Activated CD4-positive, alpha-beta T cell treated with anti-CD3 and anti-CD28 coated beads, Interleukin-2, amount 10 ng/mL, durations not matched to agents 24 days and 14 days (primary cell): ENCODE measurements around the gene PCGF6. TPM values are rescaled to one million over a fixed set of nuclear protein-coding genes. Genes with fewer than 3 reads are reported as not detected.

Experiments
- DNase-seq: peaks from one replicate; pipeline ENCODE4 v3.0.0; 2022
- H3K27ac Mint-ChIP-seq: one replicate; pipeline ENCODE4 v1.8.0; 2022; ENCODE audit warnings: mild to moderate bottlenecking, mixed read lengths
- H3K27me3 Mint-ChIP-seq: one replicate; pipeline ENCODE4 v1.8.0; 2022; ENCODE audit warnings: mixed read lengths
- H3K36me3 Mint-ChIP-seq: one replicate; pipeline ENCODE4 v1.8.0; 2022; ENCODE audit warnings: low read depth, mild to moderate bottlenecking, mixed read lengths
- H3K4me1 Mint-ChIP-seq: one replicate; pipeline ENCODE4 v1.8.0; 2021; ENCODE audit warnings: mixed read lengths
- H3K4me3 Mint-ChIP-seq: one replicate; pipeline ENCODE4 v1.8.0; 2022; ENCODE audit warnings: mild to moderate bottlenecking, moderate library complexity, mixed read lengths
- H3K9me3 Mint-ChIP-seq: one replicate; pipeline ENCODE4 v1.8.0; 2021; ENCODE audit warnings: mixed read lengths
- intact Hi-C: fragments of 100-400 bp; cut with micrococcal nuclease; formaldehyde crosslinking; loops from one replicate; pipeline ENCODE4 v1.15.1; 2023
- total RNA-seq: library from RNA; stranded (reverse); gene quantifications from 2 replicates; pipeline ENCODE4 v1.2.3, GENCODE V29; 2022

PCGF6 gene
- total RNA-seq, 1 donor from 2014 or later, result 19.7 TPM

DNA sequence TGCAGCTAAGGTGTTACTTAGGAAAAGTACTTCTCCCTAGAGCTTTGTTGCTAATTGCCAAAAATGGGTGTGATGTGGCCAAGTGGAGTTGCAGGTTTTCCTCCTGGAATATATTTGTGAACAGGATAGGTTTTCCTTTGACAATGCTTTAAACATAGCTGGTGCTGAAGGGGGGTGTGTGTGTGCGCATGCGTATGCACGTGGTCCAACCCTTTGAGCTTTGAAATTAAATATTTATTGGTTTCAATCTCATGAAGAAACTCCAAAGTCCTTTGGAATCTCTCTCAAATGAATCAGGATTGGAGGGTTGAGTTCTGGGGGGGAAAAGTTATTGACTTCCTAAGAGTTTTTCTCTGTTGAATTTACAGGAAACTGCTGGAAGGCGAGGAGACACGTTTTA, 62.9 kb downstream of the PCGF6 start:
- no peak overlapping the region for H3K27ac Mint-ChIP-seq
- H3K4me1 Mint-ChIP-seq, result no peaks in the 10 kb centered on the region
- no peak overlapping the region for H3K4me3 Mint-ChIP-seq
- H3K27me3 Mint-ChIP-seq, result peaks cover 38% of the 10 kb centered on the region
- intact Hi-C loops, result no loop called here
- DNase-seq, result no peak
- no peaks in the 10 kb centered on the region for H3K36me3 Mint-ChIP-seq
- H3K9me3 Mint-ChIP-seq, result no peaks in the 10 kb centered on the region

DNA sequence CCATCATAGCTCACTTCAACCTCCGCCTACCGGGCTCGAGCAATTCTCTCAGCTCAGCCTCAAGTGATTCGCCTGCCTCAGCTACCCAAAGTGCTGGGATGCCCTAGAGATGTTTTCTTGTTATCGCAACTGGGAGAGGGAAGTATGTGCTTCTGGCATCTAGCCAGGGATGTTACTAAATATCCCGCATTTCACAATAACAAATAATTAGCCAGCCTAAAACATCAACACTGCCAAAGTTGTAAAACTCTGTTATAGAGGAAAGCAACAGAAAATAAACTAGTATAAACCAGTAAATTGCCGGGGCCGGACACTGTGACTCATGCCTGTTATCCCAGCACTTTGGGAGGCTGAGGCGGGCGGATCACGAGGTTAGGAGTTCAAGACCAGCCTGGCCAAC, 66.8 kb downstream of the PCGF6 start:
- H3K9me3 Mint-ChIP-seq, result peaks cover 4% of the 10 kb centered on the region

DNA sequence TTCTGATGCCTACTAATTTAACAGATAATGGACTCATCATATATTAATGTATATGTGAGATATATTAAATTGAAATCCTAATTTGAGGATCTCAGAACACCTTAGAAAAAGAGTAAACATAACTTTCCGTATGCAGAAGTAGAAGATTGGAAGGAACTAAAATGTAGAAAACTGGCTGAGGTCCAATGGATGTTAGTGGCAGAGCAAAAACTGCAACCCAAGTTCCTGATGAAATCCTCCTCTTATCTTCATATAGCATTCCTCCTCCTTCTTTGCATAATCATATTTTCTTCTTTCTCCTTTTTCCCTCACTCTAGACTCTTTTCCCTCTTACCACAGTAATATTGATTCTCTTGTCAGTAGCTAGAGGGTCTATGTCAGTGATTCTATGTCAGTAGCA, 68.0 kb downstream of the PCGF6 start:
- peaks cover 6% of the 10 kb centered on the region for H3K4me1 Mint-ChIP-seq

More for the DNA sequence above, 66.8 kb downstream of the PCGF6 start:
- H3K4me1 Mint-ChIP-seq, result peaks cover 2% of the 10 kb centered on the region
- peaks cover 53% of the 10 kb centered on the region for H3K27me3 Mint-ChIP-seq
- DNase-seq, result no peak
- intact Hi-C loops, result no loop called here
- no peak overlapping the region for H3K27ac Mint-ChIP-seq
- H3K36me3 Mint-ChIP-seq, result no peaks in the 10 kb centered on the region
- no peak overlapping the region for H3K4me3 Mint-ChIP-seq

DNA sequence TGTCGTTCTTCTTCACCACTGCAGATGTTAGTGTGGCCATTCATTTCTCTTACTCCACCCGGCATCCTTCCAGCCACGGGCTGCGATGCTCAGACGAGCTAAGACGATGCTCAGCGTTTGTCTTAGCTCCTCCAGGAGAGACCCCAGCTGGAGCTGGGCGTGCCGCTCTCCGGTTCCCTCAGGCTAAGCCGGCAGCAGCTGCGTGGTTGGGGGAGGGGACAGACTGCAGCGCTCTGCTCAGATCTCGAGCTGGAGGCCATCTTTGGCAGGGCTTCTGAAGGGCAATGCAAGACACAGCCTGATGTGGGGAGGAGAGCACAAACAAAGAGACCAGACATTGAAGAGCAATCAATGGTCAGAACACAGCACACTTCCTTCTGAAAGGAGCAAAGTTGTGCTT, 69.2 kb downstream of the PCGF6 start:
- Mint-ChIP-seq H3K4me3 (no peak overlapping the region), H3K9me3 (peaks cover 9% of the 10 kb centered on the region), H3K27me3 (peaks cover 57% of the 10 kb centered on the region), H3K36me3 (peaks cover 2% of the 10 kb centered on the region), H3K4me1 (peaks cover 7% of the 10 kb centered on the region), H3K27ac (no peak overlapping the region)
- DNase-seq, result no peak
- intact Hi-C loops, result no loop called here

More for the DNA sequence above, 68.0 kb downstream of the PCGF6 start:
- Mint-ChIP-seq H3K9me3 (peaks cover 9% of the 10 kb centered on the region), H3K27ac (no peak overlapping the region), H3K36me3 (peaks cover 2% of the 10 kb centered on the region), H3K27me3 (peaks cover 55% of the 10 kb centered on the region), H3K4me3 (no peak overlapping the region)
- intact Hi-C loops, result no loop called here
- no peak for DNase-seq

DNA sequence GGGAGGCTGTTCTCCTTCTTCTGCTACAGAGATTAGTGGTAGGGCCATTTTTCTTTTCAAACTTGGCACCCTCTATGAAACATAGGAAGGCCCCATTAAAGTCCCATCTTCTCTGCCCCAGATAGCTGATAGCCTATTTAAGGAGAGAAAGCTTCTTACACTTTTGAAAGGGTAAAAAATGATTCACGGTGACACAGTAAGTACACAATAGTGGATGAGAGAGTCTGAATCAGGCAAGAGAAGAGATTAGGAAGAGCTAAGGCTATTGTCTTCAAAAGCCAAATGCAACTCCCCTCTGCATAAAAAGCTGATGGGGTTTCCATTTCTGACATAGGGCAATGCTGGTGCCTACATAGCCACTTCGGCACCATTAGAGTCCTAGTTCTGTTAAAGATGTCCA, 70.4 kb downstream of the PCGF6 start:
- intact Hi-C loops, result no loop called here
- Mint-ChIP-seq H3K27ac (no peak overlapping the region), H3K4me3 (no peak overlapping the region)

GRCh38 chr10:103280031-103280430, 70.9 kb downstream of the PCGF6 start:
- H3K27ac Mint-ChIP-seq, result no peak overlapping the region
- peaks cover 2% of the 10 kb centered on the region for H3K36me3 Mint-ChIP-seq
- peaks cover 10% of the 10 kb centered on the region for H3K4me1 Mint-ChIP-seq
- intact Hi-C loops, result no loop called here
- DNase-seq, result no peak
- H3K27me3 Mint-ChIP-seq, result peaks cover 72% of the 10 kb centered on the region
- H3K4me3 Mint-ChIP-seq, result no peak overlapping the region
- H3K9me3 Mint-ChIP-seq, result peaks cover 9% of the 10 kb centered on the region

More for the DNA sequence above, 70.4 kb downstream of the PCGF6 start:
- no peak for DNase-seq
- Mint-ChIP-seq H3K27me3 (peaks cover 68% of the 10 kb centered on the region), H3K9me3 (peaks cover 9% of the 10 kb centered on the region), H3K4me1 (peaks cover 10% of the 10 kb centered on the region), H3K36me3 (peaks cover 2% of the 10 kb centered on the region)

DNA sequence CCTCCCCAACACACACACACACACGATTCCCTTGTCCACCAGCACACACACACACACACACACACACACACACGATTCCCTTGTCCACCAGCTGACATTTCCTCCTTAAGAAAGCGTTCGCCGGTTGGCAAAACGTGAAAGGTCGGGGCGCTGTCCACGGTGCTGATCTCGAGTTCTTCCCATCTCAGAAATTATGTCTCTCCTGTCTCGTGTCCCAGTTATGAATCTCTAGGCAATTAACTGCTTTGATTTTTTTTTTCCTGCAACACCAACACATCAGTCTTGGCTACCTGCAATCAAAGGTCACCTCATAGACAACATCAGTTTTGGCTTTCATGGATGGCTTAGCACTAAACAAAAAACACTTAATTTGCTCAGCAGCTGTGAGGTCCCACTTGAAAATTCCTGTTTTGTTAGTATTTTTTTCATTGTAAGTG, 72.1 kb downstream of the PCGF6 start:
- intact Hi-C loops, result no loop called here
- peaks cover 9% of the 10 kb centered on the region for H3K9me3 Mint-ChIP-seq
- H3K27me3 Mint-ChIP-seq, result peaks cover 70% of the 10 kb centered on the region
- H3K36me3 Mint-ChIP-seq, result peaks cover 2% of the 10 kb centered on the region
- DNase-seq, result peak; percentile 87
- peaks cover 10% of the 10 kb centered on the region for H3K4me1 Mint-ChIP-seq
- H3K27ac Mint-ChIP-seq, result peak overlapping the region; percentile 30
- H3K4me3 Mint-ChIP-seq, result peak overlapping the region; percentile 56

- DNase-seq, result no peak
- Mint-ChIP-seq H3K27ac (no peak overlapping the region), H3K4me3 (peak overlapping the region; percentile 56), H3K4me1 (peaks cover 10% of the 10 kb centered on the region), H3K9me3 (peaks cover 9% of the 10 kb centered on the region), H3K27me3 (peaks cover 70% of the 10 kb centered on the region), H3K36me3 (peaks cover 2% of the 10 kb centered on the region)
- intact Hi-C loops, result no loop called here
Observed at GRCh38 chr10:103278537-103278823, 72.5 kb downstream of the PCGF6 start.

DNA sequence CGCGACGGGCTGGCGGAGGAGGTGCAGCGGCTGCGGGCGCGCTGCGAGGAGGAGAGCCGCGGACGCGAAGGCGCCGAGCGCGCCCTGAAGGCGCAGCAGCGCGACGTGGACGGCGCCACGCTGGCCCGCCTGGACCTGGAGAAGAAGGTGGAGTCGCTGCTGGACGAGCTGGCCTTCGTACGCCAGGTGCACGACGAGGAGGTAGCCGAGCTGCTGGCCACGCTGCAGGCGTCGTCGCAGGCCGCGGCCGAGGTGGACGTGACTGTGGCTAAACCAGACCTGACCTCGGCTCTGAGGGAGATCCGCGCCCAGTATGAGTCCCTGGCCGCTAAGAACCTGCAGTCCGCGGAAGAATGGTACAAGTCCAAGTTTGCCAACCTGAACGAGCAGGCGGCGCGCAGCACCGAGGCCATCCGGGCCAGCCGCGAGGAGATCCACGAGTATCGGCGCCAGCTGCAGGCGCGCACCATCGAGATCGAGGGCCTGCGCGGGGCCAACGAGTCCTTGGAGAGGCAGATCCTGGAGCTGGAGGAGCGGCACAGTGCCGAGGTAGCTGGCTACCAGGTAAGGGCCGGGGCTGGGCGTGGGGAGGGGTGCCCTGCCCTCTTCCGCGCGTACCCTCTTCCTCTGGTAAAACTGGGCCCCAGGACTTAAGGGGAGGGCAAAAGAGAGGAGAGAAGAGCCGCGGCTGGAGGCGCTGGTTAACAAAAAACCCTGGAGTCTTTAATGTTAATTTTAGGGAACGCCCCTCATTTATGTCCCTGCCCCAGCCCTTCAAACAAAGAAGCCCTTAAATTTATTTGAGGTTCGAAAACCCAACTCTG, 73.0 kb downstream of the PCGF6 start:
- Mint-ChIP-seq H3K36me3 (peaks cover 2% of the 10 kb centered on the region), H3K27ac (no peak overlapping the region), H3K27me3 (peaks cover 67% of the 10 kb centered on the region), H3K4me1 (peaks cover 10% of the 10 kb centered on the region), H3K9me3 (peaks cover 9% of the 10 kb centered on the region), H3K4me3 (peak overlapping the region; percentile 66)
- intact Hi-C loops, result no loop called here
- no peak for DNase-seq

DNA sequence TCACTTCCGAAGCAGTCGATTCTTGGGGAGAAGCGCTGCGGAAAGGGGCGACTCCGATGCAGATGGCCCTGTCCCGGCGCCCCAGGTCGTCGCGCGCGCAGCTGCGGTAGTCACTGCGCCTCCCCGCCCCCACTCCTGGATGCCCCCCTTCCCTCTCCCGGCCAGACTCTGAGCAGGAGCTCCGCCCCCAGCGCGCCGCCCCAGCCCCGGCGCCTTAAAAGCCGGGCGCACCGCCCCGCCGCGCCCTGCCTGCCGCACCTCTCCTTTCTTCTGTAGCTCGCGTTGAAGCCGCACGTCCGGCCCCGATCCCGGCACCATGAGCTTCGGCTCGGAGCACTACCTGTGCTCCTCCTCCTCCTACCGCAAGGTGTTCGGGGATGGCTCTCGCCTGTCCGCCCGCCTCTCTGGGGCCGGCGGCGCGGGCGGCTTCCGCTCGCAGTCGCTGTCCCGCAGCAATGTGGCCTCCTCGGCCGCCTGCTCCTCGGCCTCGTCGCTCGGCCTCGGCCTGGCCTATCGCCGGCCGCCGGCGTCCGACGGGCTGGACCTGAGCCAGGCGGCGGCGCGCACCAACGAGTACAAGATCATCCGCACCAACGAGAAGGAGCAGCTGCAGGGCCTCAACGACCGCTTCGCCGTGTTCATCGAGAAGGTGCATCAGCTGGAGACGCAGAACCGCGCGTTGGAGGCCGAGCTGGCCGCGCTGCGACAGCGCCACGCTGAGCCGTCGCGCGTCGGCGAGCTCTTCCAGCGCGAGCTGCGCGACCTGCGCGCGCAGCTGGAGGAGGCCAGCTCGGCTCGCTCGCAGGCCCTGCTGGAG, 73.8 kb downstream of the PCGF6 start, which contains the start of gene INA:
Gene INA (plus strand): TSS at position 243 of the 817 bp plus-strand sequence. CDS start 74 bp downstream, at position 317.
- Mint-ChIP-seq H3K4me1 (peaks cover 10% of the 10 kb centered on the region), H3K4me3 (peak within 1 kb of the TSS; percentile 66), H3K9me3 (peaks cover 9% of the 10 kb centered on the region), H3K36me3 (peaks cover 2% of the 10 kb centered on the region), H3K27me3 (peaks cover 62% of the 10 kb centered on the region), H3K27ac (no peak within 1 kb of the TSS)
- intact Hi-C loops, result no loop called here
- peak; percentile 75 for DNase-seq

GRCh38 chr10:103276251-103276895, 74.6 kb downstream of the PCGF6 start:
- DNase-seq, result no peak
- H3K27me3 Mint-ChIP-seq, result peaks cover 58% of the 10 kb centered on the region
- intact Hi-C loops, result no loop called here
- H3K9me3 Mint-ChIP-seq, result peaks cover 9% of the 10 kb centered on the region
- H3K4me1 Mint-ChIP-seq, result peaks cover 8% of the 10 kb centered on the region
- H3K36me3 Mint-ChIP-seq, result peaks cover 2% of the 10 kb centered on the region
- H3K4me3 Mint-ChIP-seq, result peak overlapping the region; percentile 66
- H3K27ac Mint-ChIP-seq, result no peak overlapping the region

- Mint-ChIP-seq H3K27ac (no peak overlapping the region), H3K36me3 (no peaks in the 10 kb centered on the region), H3K4me3 (no peak overlapping the region), H3K4me1 (peaks cover 5% of the 10 kb centered on the region), H3K27me3 (peaks cover 38% of the 10 kb centered on the region), H3K9me3 (no peaks in the 10 kb centered on the region)
- intact Hi-C loops, result no loop called here
- no peak for DNase-seq
Observed at GRCh38 chr10:103273041-103273441, 77.9 kb downstream of the PCGF6 start.

GRCh38 chr10:103265717-103266329, 85.1 kb downstream of the PCGF6 start:
- intact Hi-C loops, result no loop called here
- no peak overlapping the region for H3K27ac Mint-ChIP-seq

More at GRCh38 chr10:103265717-103266329, 85.1 kb downstream of the PCGF6 start:
- no peaks in the 10 kb centered on the region for H3K36me3 Mint-ChIP-seq
- no peaks in the 10 kb centered on the region for H3K4me1 Mint-ChIP-seq
- H3K27me3 Mint-ChIP-seq, result peaks cover 25% of the 10 kb centered on the region
- peak; percentile 87 for DNase-seq
- H3K9me3 Mint-ChIP-seq, result peaks cover 17% of the 10 kb centered on the region
- H3K4me3 Mint-ChIP-seq, result no peak overlapping the region
